ENCODE data around the gene GNRHR.
"Not testable (repeated sequence)": the region's sequence is repeated elsewhere in the genome, so short reads cannot be mapped to it uniquely, and the experiment has no call there.

The GNRHR gene

GRCh38 chr4:67750691-67751090, 3.5 kb downstream of the GNRHR start:
- no peak for DNase-seq (ENCODE audit: low read depth)
- no peak for TF ChIP-seq CTCF (conservative IDR thresholded peaks at IDR 0.05; ENCODE audit: low read length)
- no peak overlapping the region for H3K4me3 ChIP-seq (ENCODE audit: low read length)

GRCh38 chr4:67749286-67749685, 4.9 kb downstream of the GNRHR start:
- TF ChIP-seq CTCF (conservative IDR thresholded peaks at IDR 0.05; ENCODE audit: low read length) = no peak
- no peak overlapping the region for H3K4me3 ChIP-seq (ENCODE audit: low read length)

GRCh38 chr4:67746797-67747495, 7.2 kb downstream of the GNRHR start:
- peak; percentile 60 for TF ChIP-seq CTCF (conservative IDR thresholded peaks at IDR 0.05; ENCODE audit: low read length)
- peak; percentile 49 for DNase-seq (ENCODE audit: low read depth)
- H3K4me3 ChIP-seq (ENCODE audit: low read length) = no peak overlapping the region

More at GRCh38 chr4:67749286-67749685, 4.9 kb downstream of the GNRHR start:
- DNase-seq (ENCODE audit: low read depth) = no peak

- TF ChIP-seq CTCF (conservative IDR thresholded peaks at IDR 0.05; ENCODE audit: low read length) = no peak
- no peak overlapping the region for H3K4me3 ChIP-seq (ENCODE audit: low read length)
- DNase-seq (ENCODE audit: low read depth) = peak; percentile 40
Observed at GRCh38 chr4:67744561-67745283, 9.5 kb downstream of the GNRHR start.

GRCh38 chr4:67743194-67743593, 11.0 kb downstream of the GNRHR start:
- no peak for DNase-seq (ENCODE audit: low read depth)
- no peak overlapping the region for H3K4me3 ChIP-seq (ENCODE audit: low read length)
- no peak for TF ChIP-seq CTCF (conservative IDR thresholded peaks at IDR 0.05; ENCODE audit: low read length)

GRCh38 chr4:67736262-67736661, 17.9 kb downstream of the GNRHR start:
- no peak for TF ChIP-seq CTCF (conservative IDR thresholded peaks at IDR 0.05; ENCODE audit: low read length)
- no peak overlapping the region for H3K4me3 ChIP-seq (ENCODE audit: low read length)
- DNase-seq (ENCODE audit: low read depth) = no peak

GRCh38 chr4:67735325-67735724, 18.9 kb downstream of the GNRHR start:
- H3K4me3 ChIP-seq (ENCODE audit: low read length) = no peak overlapping the region
- no peak for DNase-seq (ENCODE audit: low read depth)
- no peak for TF ChIP-seq CTCF (conservative IDR thresholded peaks at IDR 0.05; ENCODE audit: low read length)

- not testable (repeated sequence) for H3K4me3 ChIP-seq (ENCODE audit: low read length); DNase-seq (ENCODE audit: low read depth)
Observed at GRCh38 chr4:67730511-67730910, 23.7 kb downstream of the GNRHR start.

All from AG10803 (cell line).